Endothelial cell of umbilical vein (primary cell): ENCODE results near the gene SPDEF. TPM values are rescaled to one million over a fixed set of nuclear protein-coding genes. Genes with fewer than 3 reads are reported as not detected.

Experiments
- BruUV-seq: library from RNA; stranded (reverse); fragments of 400-500 nt; replicated peaks from 2 replicates; lab custom pipeline; 2021; lab: Mats Ljungman, UMichigan
- CTCF ChIA-PET: fragments of 300-600, 350-600 bp; sonication (Branson Sonifier 250); formaldehyde crosslinking; loops from one replicate; lab custom pipeline; 2021; ENCODE audit warnings: antibody characterized with exemption, inconsistent platforms; lab: Charles Lee
- POLR2A ChIA-PET: fragments of 300-600, 350-600 bp; sonication (Branson Sonifier 250); formaldehyde crosslinking; loops from one replicate; lab custom pipeline; 2021; ENCODE audit warnings: antibody characterized with exemption, inconsistent platforms; lab: Charles Lee
- DNase-seq: peaks from one replicate; pipeline ENCODE4 v3.0.0-alpha.2; 2011; ENCODE audit warnings: low read depth, low spot score
- FAIRE-seq: peaks from 2 replicates; lab custom pipeline; 2011; peaks lifted over from hg19 to GRCh38; lab: Jason Lieb, UNC
- H2AFZ ChIP-seq: 2 replicates; pipeline ENCODE4 v1.6.0; 2012; ENCODE audit warnings: low read depth, low read length, control low read depth, inconsistent platforms
- H3K27ac ChIP-seq: 2 replicates; pipeline ENCODE4 v1.5.1; 2011; ENCODE audit warnings: low read depth, mild to moderate bottlenecking, control low read depth, low read length, moderate library complexity; ENCODE audit not compliant: insufficient read depth
- H3K27me3 ChIP-seq, 2 experiments: 2 replicates each; pipeline versions ENCODE4 v1.6.0 to v1.6.1; 2011; ENCODE audit warnings: low read length in 2 of 2, mixed read lengths in 1 of 2; ENCODE audit not compliant: control insufficient read depth in 2 of 2, insufficient read depth in 2 of 2
- H3K36me3 ChIP-seq, 2 experiments: 2 replicates in 1 of 2; 3 replicates in 1 of 2; pipeline ENCODE4 v1.5.1; 2011; ENCODE audit warnings: low read length in 2 of 2, mild to moderate bottlenecking in 1 of 2, moderate library complexity in 1 of 2; ENCODE audit not compliant: control insufficient read depth in 2 of 2, insufficient read depth in 2 of 2; ENCODE audit errors: extremely low read depth in 1 of 2
- H3K4me1 ChIP-seq: 3 replicates; pipeline ENCODE4 v1.5.1; 2011; ENCODE audit warnings: mild to moderate bottlenecking, low read length; ENCODE audit not compliant: control insufficient read depth, insufficient read depth; ENCODE audit errors: extremely low read depth
- H3K4me2 ChIP-seq: 2 replicates; pipeline ENCODE4 v1.6.1; 2011; ENCODE audit warnings: low read length, control low read depth, mixed read lengths; ENCODE audit not compliant: insufficient read depth
- H3K4me3 ChIP-seq, 3 experiments: fragments of 200-600 bp in 1 of 3; sonication (generic), shearing (Covaris generic) in 1 of 3; replicated peaks in 1 of 3; 2 replicates each; pipeline ENCODE4 v1.5.1; 2011 to 2016; ENCODE audit warnings: control low read depth in 3 of 3, low read length in 3 of 3, mild to moderate bottlenecking in 2 of 3, inconsistent platforms in 1 of 3, low read depth in 1 of 3, moderate library complexity in 1 of 3; ENCODE audit not compliant: insufficient read depth in 1 of 3
- H3K79me2 ChIP-seq: 2 replicates; pipeline ENCODE4 v1.6.0; 2012; ENCODE audit warnings: low read length, inconsistent platforms; ENCODE audit not compliant: control insufficient read depth, insufficient read depth
- H3K9ac ChIP-seq: replicated peaks from 2 replicates; pipeline ENCODE3; 2011; ENCODE audit warnings: low read length, control low read depth; ENCODE audit not compliant: insufficient read depth; ENCODE audit errors: extremely low read depth
- H3K9me1 ChIP-seq: replicated peaks from 3 replicates; pipeline ENCODE4 v1.6.0; 2011; ENCODE audit warnings: mild to moderate bottlenecking, low read length; ENCODE audit not compliant: control insufficient read depth, insufficient read depth; ENCODE audit errors: extremely low read depth
- H3K9me3 ChIP-seq: replicated peaks from 2 replicates; pipeline ENCODE4 v1.5.1; 2012; ENCODE audit warnings: low read length, inconsistent platforms; ENCODE audit not compliant: control insufficient read depth, insufficient read depth
- H4K20me1 ChIP-seq: replicated peaks from 2 replicates; pipeline ENCODE3; 2011; ENCODE audit warnings: mild to moderate bottlenecking, low read length; ENCODE audit not compliant: control insufficient read depth, insufficient read depth; ENCODE audit errors: extremely low read depth
- CTCF ChIP-seq, 2 donors: IDR thresholded peaks; 1 replicate in 1 of 2; 2 replicates in 1 of 2; pipeline ENCODE4 v1.5.1; 2011; ENCODE audit warnings: low read length in 2 of 2, mild to moderate bottlenecking in 2 of 2, moderate library complexity in 2 of 2, control low read depth in 1 of 2, inconsistent platforms in 1 of 2, low read depth in 1 of 2; ENCODE audit not compliant: insufficient read depth in 1 of 2; ENCODE audit errors: extremely low read depth in 1 of 2
- EZH2 ChIP-seq: IDR thresholded peaks from 2 replicates; pipeline ENCODE4 v1.6.1; 2012; ENCODE audit warnings: borderline replicate concordance, low read depth, mild to moderate bottlenecking, moderate library complexity, low read length, inconsistent platforms; ENCODE audit not compliant: severe bottlenecking
- FOS ChIP-seq: IDR thresholded peaks from 2 replicates; pipeline ENCODE4 v1.6.1; 2011; ENCODE audit warnings: mild to moderate bottlenecking, low read length, moderate library complexity, borderline replicate concordance; ENCODE audit not compliant: insufficient read depth
- GATA2 ChIP-seq: IDR thresholded peaks from 2 replicates; pipeline ENCODE4 v1.7.0; 2011; ENCODE audit warnings: low read depth, mild to moderate bottlenecking, moderate library complexity, mixed read lengths, low read length; ENCODE audit not compliant: insufficient read length, insufficient read depth
- JUN ChIP-seq: IDR thresholded peaks from 2 replicates; pipeline ENCODE4 v1.6.1; 2011; ENCODE audit warnings: borderline replicate concordance, low read depth; ENCODE audit not compliant: insufficient read length, insufficient read depth
- MAX ChIP-seq: IDR thresholded peaks from 2 replicates; pipeline ENCODE4 v1.6.1; 2011; ENCODE audit not compliant: insufficient read depth, insufficient read length
- MYC ChIP-seq: IDR thresholded peaks from one replicate; pipeline ENCODE4 v1.6.1; 2011; ENCODE audit warnings: mild to moderate bottlenecking, low read depth, low read length
- POLR2A ChIP-seq: IDR thresholded peaks from 2 replicates; pipeline ENCODE4 v1.6.1; 2012; ENCODE audit warnings: low read depth, mild to moderate bottlenecking, control low read depth, low read length
- POLR2AphosphoS5 ChIP-seq: IDR thresholded peaks from 2 replicates; pipeline ENCODE4 v1.6.1; 2012; ENCODE audit warnings: low read depth, mild to moderate bottlenecking, control low read depth, low read length, moderate library complexity; ENCODE audit not compliant: insufficient read depth
- dilution Hi-C: fragments of 300-500 bp; cut with MboI; formaldehyde crosslinking; loops from one replicate; pipeline ENCODE4 v1.15.0; 2019; ENCODE audit warnings: low sequenced_read_pairs; ENCODE audit not compliant: extremely low pct_ligation_motif_present
- intact Hi-C: fragments of 100-400 bp; cut with micrococcal nuclease; formaldehyde crosslinking; loops from one replicate; pipeline ENCODE4 v1.10.0; 2022
- polyA plus RNA-seq, 4 experiments: library from polyadenylated mRNA; depleted of rRNA in 3 of 4; stranded (reverse) in 3 of 4; unstranded in 1 of 4; fragments of >200 nt; gene quantifications; 2 replicates each; pipeline versions ENCODE4 v1.2.1 to v1.2.3, GENCODE V29; 2011 to 2012; ENCODE audit warnings: missing spikeins in 1 of 4
- total RNA-seq: library from RNA; stranded (reverse); gene quantifications from 2 replicates; pipeline ENCODE4 v1.2.3, GENCODE V29; 2021

SPDEF gene
- total and polyA plus RNA-seq, 2 donors (not counting 3 experiments of a cell fraction or from before 2014, with no cell fraction given), result not detected

- Histone ChIP-seq H3K27me3 (no peaks in the 10 kb centered on the region), H3K9ac (no peak overlapping the region), H3K4me2 (no peak overlapping the region), H3K27ac (no peak overlapping the region), H3K9me1 (no peaks in the 10 kb centered on the region), H3K36me3 (no peaks in the 10 kb centered on the region), H2AFZ (no peak overlapping the region), H4K20me1 (no peaks in the 10 kb centered on the region), H3K4me3 (no peak overlapping the region), H3K4me1 (no peaks in the 10 kb centered on the region), H3K79me2 (no peaks in the 10 kb centered on the region), H3K9me3 (no peaks in the 10 kb centered on the region)
- CTCF ChIA-PET, result interaction anchor here (1.1 to 1.4 kb wide), 2 partner anchors 29 to 121 kb away, joined by 3 to 8 read pairs; no protein-coding TSS in a partner anchor
- dilution Hi-C loops (no loop called here), intact Hi-C loops (no loop called here)
- FAIRE-seq, result no peak
- TF ChIP-seq FOS (no peak), POLR2AphosphoS5 (no peak), CTCF (IDR thresholded peaks at IDR 0.05; ENCODE audit: extremely low read depth in 1 of 2, insufficient read depth in 1 of 2, low read depth in 1 of 2, low read length in 2 of 2) (no peak), EZH2 (no peak), JUN (no peak), MAX (no peak), POLR2A (no peak), GATA2 (no peak), MYC (no peak)
- DNase-seq, result no peak
- no TSS peak for BruUV-seq
- POLR2A ChIA-PET, result no interaction called here
Observed at GRCh38 chr6:34580707-34581560, 24.8 kb upstream of the SPDEF start.
